Upper lobe of left lung (tissue), 6 donors: ENCODE data around the gene IRAG1. TPM values are rescaled to one million over a fixed set of nuclear protein-coding genes. Genes with fewer than 3 reads are reported as not detected.

Experiments
- ATAC-seq, 2 donors: fragments of 200-7000 bp; cut with Tn5 transposase; one replicate each; pipeline ENCODE4 v1.9.1; 2022; ENCODE audit warnings: mild to moderate bottlenecking in 2 of 2, moderate library complexity in 2 of 2; ENCODE audit not compliant: low FRiP score in 2 of 2
- DNase-seq, 2 donors: peaks; one replicate each; pipeline ENCODE4 v3.0.0-alpha.2; 2019 to 2020
- H3K27ac ChIP-seq, 4 donors: fragments of 200-600 bp; sonication (generic); one replicate each; pipeline ENCODE4 v1.5.1; 2016 to 2019
- H3K27me3 ChIP-seq, 4 donors: fragments of 200-600 bp; sonication (generic); one replicate each; pipeline ENCODE4 v1.5.1; 2017 to 2019
- H3K36me3 ChIP-seq, 4 donors: fragments of 200-600 bp; sonication (generic); one replicate each; pipeline ENCODE4 v1.5.1; 2016 to 2019
- H3K4me1 ChIP-seq, 4 donors: fragments of 200-600 bp; sonication (generic); one replicate each; pipeline ENCODE4 v1.5.1; 2018 to 2019
- H3K4me3 ChIP-seq, 4 donors: fragments of 200-600 bp; sonication (generic); one replicate each; pipeline ENCODE4 v1.5.1; 2017 to 2019; ENCODE audit warnings: mild to moderate bottlenecking in 2 of 4, moderate library complexity in 1 of 4
- H3K9me3 ChIP-seq, 4 donors: fragments of 200-600 bp; sonication (generic); one replicate each; pipeline ENCODE4 v1.5.1; 2018 to 2019
- EP300 ChIP-seq, 4 donors: sonication (generic); formaldehyde crosslinking; IDR thresholded peaks; one replicate each; pipeline ENCODE4 v1.5.1; 2017; ENCODE audit warnings: antibody characterized with exemption in 4 of 4, control low read depth in 2 of 4
- POLR2A ChIP-seq, 4 donors: fragments of 450-650 bp; IDR thresholded peaks; one replicate each; pipeline ENCODE4 v1.5.1; 2016 to 2017; ENCODE audit warnings: antibody characterized with exemption in 4 of 4, mild to moderate bottlenecking in 2 of 4
- POLR2AphosphoS5 ChIP-seq, 2 donors: sonication (generic); formaldehyde crosslinking; IDR thresholded peaks; one replicate each; pipeline ENCODE4 v1.5.1; 2017; ENCODE audit warnings: antibody characterized with exemption in 2 of 2
- WGBS, 2 donors: methylation state at CpG; one replicate each; pipeline ENCODE4 v1.1.5; 2017 to 2018; 5-methylcytosine and 5-hydroxymethylcytosine counted together
- total RNA-seq, 6 donors: library from RNA; depleted of rRNA in 4 of 6; stranded (reverse); fragments of >200 nt in 4 of 6; gene quantifications; one replicate each; pipeline versions ENCODE4 v1.1.0 to v1.2.1, GENCODE V29; 2016 to 2021
- TF ChIP-seq, protein P1 (sequence below), 6 experiments: fragments of 450-650 bp in 4 of 6; fragments of 200-600 bp in 2 of 6; sonication (generic) in 2 of 6; IDR thresholded peaks; one replicate each; pipeline ENCODE4 v1.5.1; 2016 to 2019; ENCODE audit warnings: antibody characterized with exemption in 6 of 6
- donor health status: DM: no; HTN: no; CAD: no; lungs with moderate emphysema.
- donor health status: DM: no; HTN: yes; CAD: no; lungs with severe emphysema.

The IRAG1 gene
- total RNA-seq, 6 donors from 2014 or later: 2.4 to 16.3 (median 7.5) TPM

DNA sequence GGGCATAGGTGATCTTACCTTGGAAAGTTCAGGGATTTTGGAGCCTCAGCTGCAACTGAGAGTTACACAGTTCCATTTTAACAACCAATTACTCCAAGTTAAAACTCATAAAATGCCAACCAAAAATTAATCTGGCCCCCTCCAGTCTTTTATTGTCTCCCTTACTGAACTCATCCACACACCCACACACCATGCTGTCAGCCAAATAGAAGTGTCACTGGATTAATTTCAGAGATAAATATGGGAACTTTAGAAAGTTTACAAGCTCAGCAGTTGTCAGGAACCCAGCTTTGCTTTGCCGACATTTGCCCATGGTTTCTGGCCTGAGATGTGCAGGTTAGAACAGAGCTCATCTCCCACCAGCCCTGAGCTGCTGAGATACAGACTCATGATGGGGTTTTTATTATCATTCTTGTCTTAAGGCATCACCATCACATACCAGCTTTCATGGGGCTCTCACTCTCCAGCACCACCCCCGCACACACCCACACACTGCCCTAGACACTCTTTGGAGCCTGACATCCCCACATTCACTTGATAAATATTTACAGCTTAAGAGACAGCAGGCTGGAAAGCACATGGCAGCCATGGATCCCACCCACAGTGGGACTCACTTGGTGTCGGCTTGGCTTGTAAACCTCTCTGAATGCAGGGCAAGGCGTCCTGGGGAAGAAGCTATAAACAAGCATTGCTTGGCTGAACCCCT, 33.7 kb upstream of the IRAG1 start:
- Histone ChIP-seq H3K9me3 (no peaks in the 10 kb centered on the region), H3K4me3 (no peak overlapping the region), H3K4me1 (peaks cover 0 to 4% (median 0%) of the 10 kb centered on the region in 4 donors), H3K27ac (no peak overlapping the region), H3K27me3 (no peaks in the 10 kb centered on the region), H3K36me3 (no peaks in the 10 kb centered on the region)
- no peak for ATAC-seq
- DNase-seq: no peak
- WGBS, 2 donors: 78 to 96% methylated on average over 4 of the region's 4 CpGs
- TF ChIP-seq POLR2A (IDR thresholded peaks at IDR 0.05): no peak

DNA sequence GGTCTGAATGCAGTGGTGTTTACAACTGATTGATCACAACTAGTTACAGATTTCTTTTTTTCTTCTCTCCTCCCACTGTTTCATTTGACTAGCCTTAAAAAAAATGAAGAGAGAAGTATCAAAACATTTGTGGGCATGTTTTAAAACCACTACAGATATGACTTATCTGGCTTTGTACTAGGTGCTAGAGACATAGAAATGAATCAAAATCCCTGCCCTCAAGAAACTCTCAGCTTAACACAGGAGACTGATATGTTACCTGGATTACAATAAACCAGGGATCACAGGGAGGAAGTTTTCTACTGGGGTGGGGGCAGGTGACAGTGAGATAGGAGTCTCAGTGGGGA, 32.3 kb upstream of the IRAG1 start:
- ATAC-seq: no peak

DNA sequence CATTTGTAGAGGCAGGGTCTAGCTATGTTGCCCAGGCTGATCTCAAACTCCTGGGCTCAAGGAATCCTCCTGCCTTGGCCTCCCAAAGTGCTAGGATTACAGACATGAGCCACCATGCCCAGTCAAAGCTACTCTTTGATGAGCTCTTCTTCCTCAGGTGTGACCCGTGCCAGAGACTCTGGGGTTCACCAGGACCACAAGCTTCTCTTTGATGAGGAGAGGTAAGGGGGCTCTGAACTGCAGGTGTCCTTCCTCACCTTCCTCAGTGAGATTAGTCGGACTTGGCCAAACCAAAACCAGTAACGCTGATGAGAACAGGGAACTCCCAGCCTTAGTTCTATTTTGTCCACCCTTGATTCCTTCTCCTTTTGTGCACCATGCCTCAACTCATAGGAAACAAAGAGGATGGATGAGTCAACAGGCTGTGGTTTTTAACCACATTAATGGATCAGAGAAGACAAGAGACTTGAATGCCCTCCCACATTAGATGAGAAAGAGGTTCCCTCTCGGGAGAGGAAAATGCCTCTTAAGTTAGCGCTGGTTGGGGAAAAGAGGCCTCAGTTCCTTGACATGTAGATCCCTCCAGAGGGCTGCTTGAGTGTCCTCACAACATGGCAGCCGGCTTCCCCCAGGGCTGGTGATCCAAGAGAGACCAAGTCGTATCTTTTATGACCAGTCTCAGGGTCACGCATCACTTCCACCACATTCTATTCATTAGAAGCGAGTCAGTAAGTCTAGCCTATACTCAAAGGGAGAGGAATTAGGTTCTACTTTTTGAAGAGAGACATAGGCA, 31.8 kb upstream of the IRAG1 start:
- Histone ChIP-seq H3K27me3 (no peaks in the 10 kb centered on the region), H3K36me3 (no peaks in the 10 kb centered on the region), H3K4me1 (peaks cover 0 to 4% (median 0%) of the 10 kb centered on the region in 4 donors), H3K27ac (no peak overlapping the region), H3K9me3 (no peaks in the 10 kb centered on the region), H3K4me3 (no peak overlapping the region)
- DNase-seq (no peak), ATAC-seq (peak in 1 of 2 donors; percentile 69)
- 71 to 83% methylated on average over 9 of the region's 9 CpGs for WGBS, 2 donors
- TF ChIP-seq POLR2A (IDR thresholded peaks at IDR 0.05): no peak
- no peak for TF ChIP-seq POLR2AphosphoS5 (IDR thresholded peaks at IDR 0.05)
- TF ChIP-seq, protein P1, sequence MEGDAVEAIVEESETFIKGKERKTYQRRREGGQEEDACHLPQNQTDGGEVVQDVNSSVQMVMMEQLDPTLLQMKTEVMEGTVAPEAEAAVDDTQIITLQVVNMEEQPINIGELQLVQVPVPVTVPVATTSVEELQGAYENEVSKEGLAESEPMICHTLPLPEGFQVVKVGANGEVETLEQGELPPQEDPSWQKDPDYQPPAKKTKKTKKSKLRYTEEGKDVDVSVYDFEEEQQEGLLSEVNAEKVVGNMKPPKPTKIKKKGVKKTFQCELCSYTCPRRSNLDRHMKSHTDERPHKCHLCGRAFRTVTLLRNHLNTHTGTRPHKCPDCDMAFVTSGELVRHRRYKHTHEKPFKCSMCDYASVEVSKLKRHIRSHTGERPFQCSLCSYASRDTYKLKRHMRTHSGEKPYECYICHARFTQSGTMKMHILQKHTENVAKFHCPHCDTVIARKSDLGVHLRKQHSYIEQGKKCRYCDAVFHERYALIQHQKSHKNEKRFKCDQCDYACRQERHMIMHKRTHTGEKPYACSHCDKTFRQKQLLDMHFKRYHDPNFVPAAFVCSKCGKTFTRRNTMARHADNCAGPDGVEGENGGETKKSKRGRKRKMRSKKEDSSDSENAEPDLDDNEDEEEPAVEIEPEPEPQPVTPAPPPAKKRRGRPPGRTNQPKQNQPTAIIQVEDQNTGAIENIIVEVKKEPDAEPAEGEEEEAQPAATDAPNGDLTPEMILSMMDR (IDR thresholded peaks at IDR 0.05): no peak
- TF ChIP-seq EP300 (IDR thresholded peaks at IDR 0.05): no peak

More for the DNA sequence above, 32.3 kb upstream of the IRAG1 start:
- DNase-seq: no peak
- no peak overlapping the region for H3K27ac ChIP-seq
- no peaks in the 10 kb centered on the region for H3K27me3 ChIP-seq
- H3K36me3 ChIP-seq: no peaks in the 10 kb centered on the region
- peaks cover 0 to 4% (median 0%) of the 10 kb centered on the region in 4 donors for H3K4me1 ChIP-seq
- TF ChIP-seq, protein P1 (IDR thresholded peaks at IDR 0.05): no peak
- TF ChIP-seq POLR2A (IDR thresholded peaks at IDR 0.05) (no peak), POLR2AphosphoS5 (IDR thresholded peaks at IDR 0.05) (no peak), EP300 (IDR thresholded peaks at IDR 0.05) (no peak)
- H3K9me3 ChIP-seq: no peaks in the 10 kb centered on the region
- no peak overlapping the region for H3K4me3 ChIP-seq

DNA sequence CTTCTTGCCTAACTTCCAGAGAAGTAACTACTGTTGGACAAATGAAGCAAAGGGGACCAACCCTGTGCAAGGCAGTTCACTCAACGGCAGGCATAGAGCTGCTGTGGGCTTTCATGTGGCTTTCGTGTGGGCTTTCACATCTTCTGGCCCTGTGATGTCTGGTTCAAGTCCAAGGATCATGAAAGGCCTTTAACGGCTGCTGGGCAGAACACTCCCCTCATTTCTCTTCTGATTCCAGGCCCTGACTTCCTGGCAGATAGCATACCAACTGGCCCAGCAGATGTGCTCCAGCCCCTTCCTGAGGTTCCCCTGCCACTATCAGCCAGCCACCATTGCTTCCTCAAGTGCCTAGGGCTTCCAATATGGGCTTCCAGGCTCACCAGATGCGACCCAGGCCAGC, 28.8 kb upstream of the IRAG1 start:
- H3K36me3 ChIP-seq: no peaks in the 10 kb centered on the region
- no peaks in the 10 kb centered on the region for H3K4me1 ChIP-seq
- H3K27ac ChIP-seq: no peak overlapping the region
- no peaks in the 10 kb centered on the region for H3K27me3 ChIP-seq
- DNase-seq: no peak
- no peak for ATAC-seq
- H3K4me3 ChIP-seq: no peak overlapping the region
- no peaks in the 10 kb centered on the region for H3K9me3 ChIP-seq
- no peak for TF ChIP-seq POLR2A (IDR thresholded peaks at IDR 0.05)
- TF ChIP-seq EP300 (IDR thresholded peaks at IDR 0.05): no peak
- TF ChIP-seq, protein P1 (IDR thresholded peaks at IDR 0.05): no peak
- TF ChIP-seq POLR2AphosphoS5 (IDR thresholded peaks at IDR 0.05): no peak
- 41 to 52% methylated on average over 3 to 4 of the region's 4 CpGs for WGBS, 2 donors

DNA sequence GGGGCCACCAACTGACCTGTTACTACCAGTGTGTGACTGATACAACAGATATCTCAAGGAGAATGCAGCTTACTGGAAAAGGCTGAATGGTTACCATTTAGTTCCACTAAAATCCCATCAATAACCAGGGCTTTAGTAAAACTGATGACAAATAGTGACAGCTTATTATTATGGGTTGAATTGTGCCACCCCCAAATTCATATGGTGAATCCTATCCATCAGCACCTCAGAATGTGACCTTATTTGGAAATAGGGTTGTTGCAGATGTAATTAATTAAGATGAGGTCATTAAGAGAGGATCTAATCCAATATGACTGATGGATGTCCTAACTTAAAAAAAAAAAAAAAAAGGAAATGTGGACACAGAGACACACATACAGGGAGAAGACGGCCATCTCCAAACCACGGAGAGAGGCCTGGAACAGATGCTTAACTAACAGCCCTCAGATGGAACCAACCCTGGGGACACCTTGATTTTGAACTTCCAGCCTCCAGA, 27.4 kb upstream of the IRAG1 start:
- no peak overlapping the region for H3K4me3 ChIP-seq
- no peaks in the 10 kb centered on the region for H3K36me3 ChIP-seq
- H3K9me3 ChIP-seq: no peaks in the 10 kb centered on the region
- no peak overlapping the region for H3K27ac ChIP-seq
- H3K27me3 ChIP-seq: no peaks in the 10 kb centered on the region
- no peak for ATAC-seq
- no peak for DNase-seq
- 81 to 92% methylated on average over 2 of the region's 2 CpGs for WGBS, 2 donors
- no peaks in the 10 kb centered on the region for H3K4me1 ChIP-seq
- TF ChIP-seq EP300 (IDR thresholded peaks at IDR 0.05): no peak
- no peak for TF ChIP-seq POLR2A (IDR thresholded peaks at IDR 0.05)
- TF ChIP-seq, protein P1 (IDR thresholded peaks at IDR 0.05): no peak
- no peak for TF ChIP-seq POLR2AphosphoS5 (IDR thresholded peaks at IDR 0.05)
